IPS-15b (cell line): ENCODE results near the gene DAAM1.
A peak's percentile ranks its signal among the peaks of the same experiment; 100 is the strongest.

Experiments
- H3K27me3 ChIP-seq: one replicate; pipeline ENCODE4 v1.6.1; 2013; ENCODE audit warnings: low read length; ENCODE audit not compliant: control insufficient read depth, insufficient read depth
- H3K36me3 ChIP-seq: one replicate; pipeline ENCODE4 v1.6.1; 2013; ENCODE audit warnings: low read length; ENCODE audit not compliant: control insufficient read depth, insufficient read depth
- H3K4me1 ChIP-seq: one replicate; pipeline ENCODE4 v1.6.1; 2013; ENCODE audit warnings: mild to moderate bottlenecking, low read length; ENCODE audit not compliant: control insufficient read depth, insufficient read depth
- H3K4me3 ChIP-seq: one replicate; pipeline ENCODE4 v1.5.1; 2013; ENCODE audit warnings: low read depth, low read length
- H3K9ac ChIP-seq: one replicate; pipeline ENCODE4 v1.6.1; 2013; ENCODE audit warnings: low read depth, mild to moderate bottlenecking, low read length
- H3K9me3 ChIP-seq: one replicate; pipeline ENCODE4 v1.6.1; 2013; ENCODE audit warnings: mild to moderate bottlenecking, low read length; ENCODE audit not compliant: control insufficient read depth, insufficient read depth

DAAM1 gene

GRCh38 chr14:59189091-59189785, 771 bp downstream of the DAAM1 start:
- Histone ChIP-seq H3K9ac (peak overlapping the region; percentile 32), H3K4me1 (peaks cover 2% of the 10 kb centered on the region), H3K4me3 (peak overlapping the region; percentile 90), H3K36me3 (no peaks in the 10 kb centered on the region), H3K27me3 (peaks cover 25% of the 10 kb centered on the region), H3K9me3 (no peaks in the 10 kb centered on the region)

- Histone ChIP-seq H3K9ac (no peak overlapping the region), H3K4me3 (peak overlapping the region; percentile 90), H3K9me3 (no peaks in the 10 kb centered on the region)
Measured at GRCh38 chr14:59189786-59190368, 1.4 kb downstream of the DAAM1 start.

GRCh38 chr14:59190372-59190771, 1.9 kb downstream of the DAAM1 start:
- H3K4me3 ChIP-seq: peak overlapping the region; percentile 90
- H3K9ac ChIP-seq: no peak overlapping the region
- no peaks in the 10 kb centered on the region for H3K36me3 ChIP-seq
- H3K27me3 ChIP-seq: peaks cover 23% of the 10 kb centered on the region
- peaks cover 2% of the 10 kb centered on the region for H3K4me1 ChIP-seq
- no peaks in the 10 kb centered on the region for H3K9me3 ChIP-seq

More at GRCh38 chr14:59189786-59190368, 1.4 kb downstream of the DAAM1 start:
- Histone ChIP-seq H3K27me3 (peaks cover 25% of the 10 kb centered on the region), H3K4me1 (peaks cover 2% of the 10 kb centered on the region), H3K36me3 (no peaks in the 10 kb centered on the region)

GRCh38 chr14:59195912-59196311, 7.4 kb downstream of the DAAM1 start:
- Histone ChIP-seq H3K27me3 (no peaks in the 10 kb centered on the region), H3K4me3 (no peak overlapping the region), H3K9me3 (no peaks in the 10 kb centered on the region), H3K36me3 (no peaks in the 10 kb centered on the region), H3K4me1 (peaks cover 3% of the 10 kb centered on the region), H3K9ac (no peak overlapping the region)

GRCh38 chr14:59197695-59198262, 9.3 kb downstream of the DAAM1 start:
- H3K9ac ChIP-seq: no peak overlapping the region
- no peaks in the 10 kb centered on the region for H3K36me3 ChIP-seq
- H3K9me3 ChIP-seq: no peaks in the 10 kb centered on the region
- no peak overlapping the region for H3K4me3 ChIP-seq
- no peaks in the 10 kb centered on the region for H3K27me3 ChIP-seq
- peaks cover 3% of the 10 kb centered on the region for H3K4me1 ChIP-seq

- Histone ChIP-seq H3K4me3 (no peak overlapping the region), H3K9me3 (no peaks in the 10 kb centered on the region), H3K4me1 (peaks cover 3% of the 10 kb centered on the region), H3K27me3 (no peaks in the 10 kb centered on the region), H3K9ac (no peak overlapping the region), H3K36me3 (no peaks in the 10 kb centered on the region)
Measured at GRCh38 chr14:59199205-59199604, 10.7 kb downstream of the DAAM1 start.

GRCh38 chr14:59199614-59200013, 11.1 kb downstream of the DAAM1 start:
- no peaks in the 10 kb centered on the region for H3K9me3 ChIP-seq
- H3K4me1 ChIP-seq: peaks cover 3% of the 10 kb centered on the region
- H3K36me3 ChIP-seq: no peaks in the 10 kb centered on the region
- H3K9ac ChIP-seq: no peak overlapping the region
- no peaks in the 10 kb centered on the region for H3K27me3 ChIP-seq
- no peak overlapping the region for H3K4me3 ChIP-seq

- H3K4me1 ChIP-seq: peaks cover 3% of the 10 kb centered on the region
- H3K36me3 ChIP-seq: no peaks in the 10 kb centered on the region
- H3K27me3 ChIP-seq: no peaks in the 10 kb centered on the region
- H3K9me3 ChIP-seq: no peaks in the 10 kb centered on the region
- H3K9ac ChIP-seq: no peak overlapping the region
- H3K4me3 ChIP-seq: no peak overlapping the region
Measured at GRCh38 chr14:59200195-59200594, 11.7 kb downstream of the DAAM1 start.

GRCh38 chr14:59202031-59202430, 13.6 kb downstream of the DAAM1 start:
- Histone ChIP-seq H3K9ac (no peak overlapping the region), H3K4me1 (peaks cover 3% of the 10 kb centered on the region), H3K36me3 (no peaks in the 10 kb centered on the region), H3K27me3 (no peaks in the 10 kb centered on the region), H3K4me3 (no peak overlapping the region), H3K9me3 (no peaks in the 10 kb centered on the region)

GRCh38 chr14:59204305-59204704, 15.8 kb downstream of the DAAM1 start:
- Histone ChIP-seq H3K9ac (no peak overlapping the region), H3K4me1 (peaks cover 3% of the 10 kb centered on the region), H3K4me3 (no peak overlapping the region), H3K27me3 (no peaks in the 10 kb centered on the region), H3K36me3 (no peaks in the 10 kb centered on the region), H3K9me3 (no peaks in the 10 kb centered on the region)

- Histone ChIP-seq H3K4me1 (peaks cover 4% of the 10 kb centered on the region), H3K36me3 (no peaks in the 10 kb centered on the region), H3K9ac (no peak overlapping the region), H3K4me3 (no peak overlapping the region), H3K9me3 (no peaks in the 10 kb centered on the region), H3K27me3 (no peaks in the 10 kb centered on the region)
Measured at GRCh38 chr14:59206892-59207291, 18.4 kb downstream of the DAAM1 start.

GRCh38 chr14:59207506-59207933, 19.1 kb downstream of the DAAM1 start:
- no peaks in the 10 kb centered on the region for H3K27me3 ChIP-seq
- no peak overlapping the region for H3K4me3 ChIP-seq
- H3K4me1 ChIP-seq: peaks cover 7% of the 10 kb centered on the region
- H3K9me3 ChIP-seq: no peaks in the 10 kb centered on the region
- H3K9ac ChIP-seq: no peak overlapping the region
- H3K36me3 ChIP-seq: no peaks in the 10 kb centered on the region
